ENCODE measurements around the gene REG4. TPM values are rescaled to one million over a fixed set of nuclear protein-coding genes. Genes with fewer than 3 reads are reported as not detected.

Gene REG4
- total RNA-seq, 2 donors from 2014 or later, result 3.8 TPM; not detected in 1

GRCh38 chr1:119766374-119766794 is 44.9 kb downstream of the REG4 start:
- Histone ChIP-seq H3K27ac (no peak overlapping the region), H3K4me1 (ENCODE audit: control insufficient read depth in 1 of 2, low read depth in 2 of 2) (no peaks in the 10 kb centered on the region), H3K9me3 (no peaks in the 10 kb centered on the region), H3K4me3 (no peak overlapping the region), H3K27me3 (replicated peaks; ENCODE audit: insufficient read depth) (no peaks in the 10 kb centered on the region), H3K36me3 (no peaks in the 10 kb centered on the region)
- DNase-seq (ENCODE audit: low spot score), result no peak
- ATAC-seq (ENCODE audit: insufficient number of reproducible peaks, low FRiP score, low read depth), result no peak
- no peak for TF ChIP-seq CTCF (IDR thresholded peaks at IDR 0.05)

GRCh38 chr1:119764220-119764619 is 47.0 kb downstream of the REG4 start:
- Histone ChIP-seq H3K4me1 (ENCODE audit: control insufficient read depth in 1 of 2, low read depth in 2 of 2) (no peaks in the 10 kb centered on the region), H3K27me3 (replicated peaks; ENCODE audit: insufficient read depth) (no peaks in the 10 kb centered on the region), H3K9me3 (no peaks in the 10 kb centered on the region), H3K4me3 (no peak overlapping the region), H3K27ac (no peak overlapping the region), H3K36me3 (no peaks in the 10 kb centered on the region)
- no peak for DNase-seq (ENCODE audit: low spot score)
- no peak for ATAC-seq (ENCODE audit: insufficient number of reproducible peaks, low FRiP score, low read depth)
- TF ChIP-seq CTCF (IDR thresholded peaks at IDR 0.05), result no peak

GRCh38 chr1:119762953-119763352 is 48.3 kb downstream of the REG4 start:
- no peak for TF ChIP-seq CTCF (IDR thresholded peaks at IDR 0.05)
- H3K9me3 ChIP-seq, result no peaks in the 10 kb centered on the region
- H3K27ac ChIP-seq, result no peak overlapping the region
- no peaks in the 10 kb centered on the region for H3K27me3 ChIP-seq (replicated peaks; ENCODE audit: insufficient read depth)
- H3K36me3 ChIP-seq, result no peaks in the 10 kb centered on the region
- ATAC-seq (ENCODE audit: insufficient number of reproducible peaks, low FRiP score, low read depth), result no peak
- no peaks in the 10 kb centered on the region for H3K4me1 ChIP-seq (ENCODE audit: control insufficient read depth in 1 of 2, low read depth in 2 of 2)
- no peak for DNase-seq (ENCODE audit: low spot score)
- no peak overlapping the region for H3K4me3 ChIP-seq

- H3K36me3 ChIP-seq, result no peaks in the 10 kb centered on the region
- no peak for TF ChIP-seq CTCF (IDR thresholded peaks at IDR 0.05)
- no peaks in the 10 kb centered on the region for H3K4me1 ChIP-seq (ENCODE audit: control insufficient read depth in 1 of 2, low read depth in 2 of 2)
- DNase-seq (ENCODE audit: low spot score) (no peak), ATAC-seq (ENCODE audit: insufficient number of reproducible peaks, low FRiP score, low read depth) (no peak)
- H3K9me3 ChIP-seq, result no peaks in the 10 kb centered on the region
- H3K27me3 ChIP-seq (replicated peaks; ENCODE audit: insufficient read depth), result no peaks in the 10 kb centered on the region
- H3K4me3 ChIP-seq, result no peak overlapping the region
- H3K27ac ChIP-seq, result no peak overlapping the region
These were observed 48.9 kb downstream of the REG4 start for GRCh38 chr1:119762409-119762808.

GRCh38 chr1:119758584-119758983 is 52.7 kb downstream of the REG4 start:
- no peaks in the 10 kb centered on the region for H3K27me3 ChIP-seq (replicated peaks; ENCODE audit: insufficient read depth)
- H3K36me3 ChIP-seq, result no peaks in the 10 kb centered on the region
- no peak overlapping the region for H3K27ac ChIP-seq
- no peaks in the 10 kb centered on the region for H3K4me1 ChIP-seq (ENCODE audit: control insufficient read depth in 1 of 2, low read depth in 2 of 2)
- no peak overlapping the region for H3K4me3 ChIP-seq
- no peak for ATAC-seq (ENCODE audit: insufficient number of reproducible peaks, low FRiP score, low read depth)
- no peak for TF ChIP-seq CTCF (IDR thresholded peaks at IDR 0.05)
- no peak for DNase-seq (ENCODE audit: low spot score)
- no peaks in the 10 kb centered on the region for H3K9me3 ChIP-seq
